ENCODE data around the gene SP140L.
"Not testable (repeated sequence)": the region's sequence is repeated elsewhere in the genome, so short reads cannot be mapped to it uniquely, and the experiment has no call there.

SP140L gene

DNA sequence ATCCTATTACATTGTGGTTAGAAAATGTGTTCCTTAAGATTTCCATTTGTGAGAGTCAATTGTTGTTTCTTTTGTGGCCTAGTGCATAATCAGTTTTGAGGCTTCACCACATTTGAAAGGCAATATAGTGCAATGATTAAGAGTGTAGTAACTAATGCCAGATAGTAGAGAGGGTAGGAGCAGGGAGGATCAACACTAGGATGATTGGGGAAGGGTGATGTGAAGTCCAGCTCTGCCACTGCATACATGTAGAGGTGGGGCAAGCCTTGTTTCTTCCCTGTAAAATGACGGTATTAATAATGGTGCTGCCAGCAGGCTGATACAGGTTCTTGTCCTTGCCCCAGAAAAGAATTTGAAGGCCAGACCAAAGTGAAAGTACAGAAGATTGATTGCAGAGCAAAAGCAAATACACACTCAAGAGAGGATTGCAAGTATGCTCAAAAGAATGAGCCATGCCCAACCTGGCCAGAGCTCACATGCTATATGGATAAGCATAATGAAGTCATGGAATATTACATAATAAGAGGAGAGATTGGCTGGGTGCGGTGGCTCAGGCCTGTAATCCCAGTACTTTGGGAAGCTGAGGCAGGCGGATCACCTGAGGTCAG lies 97.0 kb downstream of the SP140L start:
- DNase-seq: no peak

DNA sequence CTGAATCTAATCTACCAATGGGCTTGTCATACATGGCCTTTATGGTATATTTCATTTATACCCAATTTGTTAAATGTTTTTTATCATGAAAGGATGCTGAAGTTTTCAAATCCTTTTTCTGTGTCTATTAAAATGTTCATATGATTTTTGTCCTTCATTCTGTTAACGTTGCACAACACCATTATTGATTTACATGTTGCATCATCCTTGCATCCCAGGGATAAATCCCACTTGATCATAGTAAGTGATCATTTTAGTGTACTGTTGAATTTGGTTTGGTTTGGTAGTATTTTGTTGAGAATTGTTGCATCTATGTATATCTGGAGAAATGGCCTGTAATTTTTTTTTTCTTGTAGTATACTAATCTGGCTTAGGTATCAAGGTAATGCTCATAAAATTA lies 98.4 kb downstream of the SP140L start:
- no peak for DNase-seq

DNA sequence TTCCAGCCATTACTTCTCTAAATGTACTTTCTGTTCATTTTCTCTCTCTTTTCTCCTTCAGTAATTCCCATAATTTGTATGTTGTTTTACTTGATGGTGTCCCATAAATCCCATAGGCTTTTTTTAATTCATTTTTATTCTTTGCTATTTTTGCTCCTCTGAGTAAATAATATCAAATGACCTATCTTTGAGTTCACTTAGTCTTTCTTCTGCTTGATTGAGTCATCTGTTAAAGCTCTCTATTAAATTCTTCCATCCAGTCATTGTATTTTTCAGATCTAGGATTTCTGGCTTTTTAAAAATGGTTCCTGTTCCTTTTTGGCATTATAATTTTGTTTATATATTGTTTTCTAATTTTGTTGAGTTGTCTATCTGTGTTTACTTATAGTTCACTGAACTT lies 102.5 kb downstream of the SP140L start:
- no peak for DNase-seq

DNA sequence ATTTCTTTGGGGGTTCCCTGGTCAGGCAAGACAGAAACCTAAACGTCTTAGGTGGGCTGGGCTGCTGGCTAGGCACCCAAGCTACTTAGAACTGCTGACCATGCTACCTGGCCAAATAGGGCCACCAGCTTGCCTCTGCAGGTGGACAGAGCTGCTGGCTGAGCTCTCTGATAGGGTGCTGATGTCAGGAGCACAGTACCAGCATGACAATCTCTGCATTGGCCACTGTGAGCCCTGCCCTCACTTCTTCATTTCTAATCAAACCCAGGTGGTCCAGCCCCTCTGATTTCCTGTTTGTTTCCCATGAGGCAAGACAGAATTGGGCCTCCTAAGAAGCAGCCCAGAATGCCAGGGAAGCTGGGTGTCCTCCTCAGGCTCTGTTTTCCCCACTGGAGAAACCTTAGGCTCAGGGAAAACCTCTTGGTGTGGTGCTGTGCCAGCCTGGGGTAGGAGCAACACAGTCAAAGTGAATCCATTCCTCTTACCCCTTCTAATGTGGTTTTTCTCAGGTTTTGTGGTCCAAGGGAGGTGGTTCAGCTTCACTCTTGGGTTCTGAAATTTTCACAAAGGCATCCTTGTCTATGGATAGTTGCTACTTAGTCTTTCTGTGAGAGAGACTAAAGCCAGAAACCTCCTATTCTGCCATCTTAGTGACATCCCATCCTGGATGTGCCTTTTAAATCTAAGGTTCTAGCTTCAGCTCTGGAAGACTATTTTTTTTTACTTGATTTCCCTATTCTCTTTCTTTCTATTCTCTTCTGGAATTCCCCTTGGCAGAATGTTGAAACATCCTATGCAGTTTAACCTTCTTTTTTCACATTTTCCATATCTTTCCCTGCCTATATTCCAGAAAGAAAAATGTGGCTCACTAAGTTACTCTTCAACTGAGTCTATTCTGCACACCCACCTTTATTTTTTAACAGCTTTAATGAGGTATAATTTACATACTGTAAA lies 104.2 kb downstream of the SP140L start:
- no peak for DNase-seq

DNA sequence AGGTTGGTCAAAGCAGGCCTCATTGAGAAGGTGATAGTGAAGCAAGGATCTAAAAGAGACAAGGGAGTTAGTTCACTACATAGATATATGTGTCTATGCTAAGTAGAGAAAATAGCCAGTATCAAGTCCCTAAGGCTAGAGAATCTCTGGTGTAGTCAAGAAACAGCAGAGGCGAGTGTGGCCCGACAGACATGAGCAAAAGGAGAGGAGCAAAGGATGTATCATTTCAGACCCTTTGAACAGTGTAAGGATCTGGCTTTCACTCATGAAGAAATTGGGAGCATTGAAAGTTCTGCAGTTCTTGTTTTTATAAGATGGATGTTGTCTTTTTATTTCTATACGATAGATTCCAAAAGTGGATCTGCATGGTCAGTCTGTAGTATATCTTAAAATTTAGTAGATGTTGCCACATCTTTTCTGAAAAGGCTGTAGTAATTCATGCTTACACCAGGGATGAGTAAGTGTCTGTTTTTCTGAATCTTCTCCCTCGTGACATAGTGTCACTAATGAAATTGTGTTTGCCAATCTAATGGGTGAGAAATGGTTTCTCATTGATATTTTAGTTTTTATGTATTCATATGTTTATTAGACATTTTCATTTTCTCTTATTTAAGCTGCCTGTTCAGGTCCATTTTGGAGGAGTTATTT lies 107.8 kb downstream of the SP140L start:
- no peak for DNase-seq

DNA sequence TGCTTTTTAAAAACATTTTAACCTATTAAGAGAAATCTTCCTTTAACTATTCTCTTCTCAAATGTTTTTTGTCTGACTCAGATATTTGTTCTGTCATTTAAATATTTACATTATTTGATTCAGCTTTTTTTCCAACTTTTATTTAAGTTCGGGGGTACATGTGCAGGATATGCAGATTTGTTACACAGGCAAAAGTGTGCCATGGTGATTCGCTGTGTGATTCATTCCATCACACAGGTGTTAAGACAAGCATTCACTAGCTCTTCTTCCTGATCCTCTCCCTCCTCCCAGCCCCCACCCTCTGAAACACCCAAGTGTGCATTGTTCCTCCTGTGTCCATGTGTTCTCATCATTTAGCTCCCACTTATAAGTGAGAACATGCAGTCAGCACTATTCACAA lies 108.4 kb downstream of the SP140L start:
- DNase-seq: no peak

DNA sequence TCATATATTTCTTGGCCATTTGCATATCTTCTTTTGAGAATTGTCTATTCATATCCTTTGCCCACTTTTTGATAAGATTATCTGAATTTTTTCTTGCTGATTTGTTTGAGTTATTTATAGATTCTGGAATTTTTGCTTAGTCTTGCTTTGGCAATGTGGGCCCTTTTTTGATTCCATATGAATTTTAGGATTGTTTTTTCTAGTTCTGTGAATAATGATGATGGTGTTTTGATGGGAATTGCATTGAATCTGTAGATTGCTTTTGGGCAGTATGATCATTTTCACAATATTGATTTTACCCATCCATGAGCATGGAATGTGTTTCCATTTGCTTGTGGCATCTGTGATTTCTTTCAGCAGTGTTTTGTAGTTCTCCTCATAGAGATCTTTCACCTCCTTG lies 112.1 kb downstream of the SP140L start:
- not testable (repeated sequence) for DNase-seq

DNA sequence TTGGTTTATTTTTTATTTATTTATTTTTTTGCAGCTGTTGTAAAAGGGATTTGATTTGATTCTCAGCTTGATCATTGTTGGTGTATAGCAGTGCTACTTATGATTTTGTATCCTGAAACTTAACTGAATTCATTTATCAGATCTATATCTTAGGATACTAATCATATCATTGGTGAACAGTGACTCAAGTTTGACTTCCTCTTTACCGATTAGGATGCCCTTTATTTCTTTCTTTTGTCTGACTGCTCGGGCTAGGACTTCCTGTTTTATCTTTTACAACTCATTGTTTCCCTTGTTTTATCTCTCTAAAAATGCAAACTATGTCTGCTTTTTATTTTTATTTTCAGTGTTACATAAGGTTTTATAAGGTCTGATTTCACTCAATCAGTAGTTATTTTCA lies 112.6 kb downstream of the SP140L start:
- DNase-seq: no peak

DNA sequence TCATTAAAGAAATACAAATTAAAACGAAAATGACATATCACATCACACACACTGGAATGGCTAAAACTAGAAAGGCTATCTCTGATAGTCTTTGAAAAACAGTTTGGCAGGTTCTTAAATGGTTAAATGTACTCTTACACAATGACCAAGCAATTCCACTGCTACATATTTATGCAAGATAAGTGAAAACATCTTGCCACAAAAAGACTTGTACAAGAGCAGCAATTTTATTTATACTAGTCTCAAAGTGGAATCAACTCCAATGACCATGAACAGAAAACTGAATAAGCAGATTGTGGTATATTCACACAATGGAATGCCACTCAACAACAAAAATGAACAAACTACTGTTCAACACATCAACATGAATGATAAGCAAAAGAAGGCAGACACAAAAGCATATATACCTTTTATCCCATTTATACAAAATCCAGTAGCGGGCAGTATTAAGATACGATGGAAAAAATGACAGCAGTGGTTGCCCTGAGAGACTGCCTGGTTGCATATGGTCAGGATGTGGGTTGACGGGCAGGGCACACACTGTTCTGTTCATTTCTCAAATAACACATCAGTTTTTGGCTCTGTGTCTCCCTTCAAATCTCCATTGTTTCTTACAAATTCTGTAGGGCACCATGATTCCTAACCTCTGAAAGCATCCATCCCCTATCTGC lies 114.4 kb downstream of the SP140L start:
- DNase-seq: peak in 4 of 6 experiments; percentile 5 to 56 (median 34)

DNA sequence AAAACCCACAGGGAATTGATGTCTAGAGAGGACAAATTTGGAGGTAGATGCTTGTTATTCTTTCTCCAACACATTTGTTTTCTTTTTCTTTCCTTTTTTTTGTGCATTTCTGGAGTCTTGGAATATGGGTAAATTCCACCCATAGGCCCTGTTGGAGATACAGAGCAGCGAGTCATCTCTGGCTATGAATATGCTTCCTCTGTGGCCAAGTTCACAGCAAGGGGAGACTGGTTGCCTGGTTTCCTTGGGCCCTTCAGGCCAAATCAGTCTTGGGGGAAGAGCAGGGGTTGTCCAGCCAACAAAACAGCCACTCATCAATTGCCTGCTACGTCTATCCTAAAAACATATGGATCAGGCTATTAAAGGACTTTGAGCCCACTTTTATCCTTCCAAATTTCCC lies 116.5 kb downstream of the SP140L start:
- no peak for DNase-seq

DNA sequence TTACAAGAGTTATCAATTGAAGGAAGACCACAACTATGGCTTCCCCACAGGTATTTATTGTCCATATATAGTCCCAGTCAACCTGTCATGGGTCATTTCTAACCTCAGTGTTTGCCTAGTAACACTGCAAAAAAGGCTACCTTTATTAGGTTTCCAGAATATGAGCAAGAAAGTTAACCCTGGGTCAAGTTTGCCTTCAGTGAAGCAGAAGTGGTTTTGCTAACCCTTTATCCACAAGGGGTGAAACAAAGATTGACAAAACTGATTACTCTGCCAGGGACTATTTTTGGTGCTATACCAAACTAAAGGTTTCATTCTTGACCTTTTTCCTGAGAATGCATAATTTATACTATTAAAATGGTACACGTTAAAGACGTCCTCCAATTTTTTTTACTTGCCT lies 117.8 kb downstream of the SP140L start:
- no peak for DNase-seq

DNA sequence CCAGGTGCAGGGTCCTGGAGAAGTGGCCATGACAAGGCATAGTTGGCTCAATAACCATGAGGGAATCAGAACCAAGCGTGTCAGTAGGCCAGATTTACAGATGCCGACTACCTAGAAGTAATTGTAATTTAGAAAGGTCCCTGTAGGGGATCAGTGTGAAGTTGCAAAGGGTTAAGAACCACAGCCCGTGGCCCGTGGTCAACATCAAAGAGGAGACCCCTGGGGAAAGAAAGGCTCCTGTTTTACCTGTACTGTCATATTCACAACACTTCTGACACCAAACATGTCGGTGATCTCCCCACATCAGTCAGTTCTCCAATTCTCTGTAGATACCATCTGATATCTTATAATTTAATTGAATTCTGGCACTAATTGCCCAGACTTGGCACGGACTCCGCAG lies 120.0 kb downstream of the SP140L start:
- no peak for DNase-seq

DNA sequence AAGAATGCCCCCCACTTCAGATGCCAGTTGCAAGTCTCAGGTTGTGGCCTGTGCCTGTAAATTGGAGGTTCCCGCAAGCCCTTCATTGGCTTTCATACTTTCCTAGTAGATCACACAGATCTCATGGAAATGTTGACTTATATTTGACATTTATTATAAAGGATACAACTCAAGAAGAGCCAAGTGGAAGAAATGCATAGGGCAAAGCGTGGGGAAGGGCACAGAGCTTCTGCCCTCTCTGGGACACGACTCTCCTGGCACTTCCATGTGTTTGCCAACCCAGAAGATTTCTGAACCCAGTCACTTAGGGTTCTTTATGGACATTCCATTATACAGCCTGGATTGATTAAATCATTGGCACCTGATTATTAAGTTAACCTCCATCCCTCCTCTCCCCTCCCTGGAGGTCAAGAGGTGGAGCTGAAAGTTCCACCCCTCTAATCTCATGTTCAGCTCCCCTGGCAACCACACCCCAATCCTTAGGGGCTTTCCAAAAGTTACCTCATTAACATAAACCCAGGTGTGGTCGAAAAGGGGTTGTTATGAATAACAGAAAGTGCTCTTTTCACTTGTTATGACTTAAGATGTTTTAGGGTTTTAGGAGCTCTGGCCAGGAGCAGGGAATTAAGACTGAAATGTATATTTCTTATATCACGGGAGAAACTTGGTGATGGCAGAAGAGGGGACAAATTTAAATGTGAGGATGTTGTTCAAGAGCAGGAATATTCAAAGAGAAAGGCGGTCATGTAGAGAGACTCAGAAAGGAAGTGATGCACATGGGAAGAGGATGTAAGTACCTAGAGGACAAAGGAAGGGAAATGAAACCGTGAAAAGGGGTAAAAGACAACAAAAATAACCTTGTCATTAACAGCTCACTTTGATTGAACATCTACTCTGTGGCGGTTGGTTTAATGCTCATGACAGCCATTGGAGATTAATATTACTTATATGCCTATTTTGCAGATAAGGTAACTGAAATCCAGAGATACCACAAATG lies 120.8 kb downstream of the SP140L start:
- DNase-seq: peak in 2 of 6 experiments; percentile 28 to 38

DNA sequence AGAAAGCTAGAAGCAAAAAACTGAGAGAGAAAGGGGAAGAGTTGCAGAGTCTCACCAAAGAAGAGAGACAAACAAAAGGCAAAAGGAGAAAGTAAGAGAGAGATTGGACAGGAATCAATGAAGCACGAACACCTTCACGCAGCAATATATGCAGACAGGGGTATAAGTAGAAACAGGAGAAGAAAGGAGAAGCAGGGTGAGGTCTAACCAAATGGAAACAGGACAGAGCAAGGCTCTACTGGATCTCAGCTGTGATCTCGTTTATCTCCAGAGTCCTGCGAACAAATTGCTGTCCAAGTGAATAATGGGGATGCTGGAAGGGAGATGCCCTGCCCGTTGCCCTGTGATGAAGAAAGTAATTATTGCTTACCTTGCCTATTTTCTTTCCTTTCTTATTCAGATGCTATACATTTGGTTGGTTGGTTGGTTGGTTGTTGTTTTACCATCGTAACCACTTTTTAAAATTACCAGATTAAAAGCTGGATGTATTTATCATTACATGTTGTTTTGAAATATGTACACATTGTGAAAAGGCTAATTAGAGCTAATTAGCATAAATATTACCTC lies 123.0 kb downstream of the SP140L start:
- DNase-seq: no peak

DNA sequence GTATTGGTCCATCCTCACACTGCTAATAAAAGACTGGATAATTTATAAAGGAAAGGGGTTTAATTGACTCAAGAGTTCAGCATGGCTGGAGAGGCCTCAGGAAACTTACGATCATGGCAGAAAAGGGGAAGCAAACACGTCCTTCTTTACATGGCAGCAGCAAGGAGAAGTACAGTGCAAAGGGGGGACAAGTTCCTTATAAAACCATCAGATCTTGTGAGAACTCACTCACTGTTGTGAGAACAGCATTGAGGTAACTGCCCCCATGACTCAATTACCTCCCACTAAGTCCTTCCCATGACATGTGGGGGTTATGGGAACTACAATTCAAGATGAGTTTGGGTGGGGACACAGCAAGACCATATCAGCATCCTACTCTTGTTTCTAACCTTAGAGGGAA lies 126.0 kb downstream of the SP140L start:
- DNase-seq: no peak

Measured in stimulated activated naive CD4-positive, alpha-beta T cell (primary cell).